Measurements from ENCODE around the gene GOLGB1.

GRCh38 chr3:121627211-121627610 lies 122.3 kb downstream of the GOLGB1 start:
- TF ChIP-seq CTCF (IDR thresholded peaks at IDR 0.05; ENCODE audit: poor library complexity): no peak
- no peak for TF ChIP-seq EZH2 (IDR thresholded peaks at IDR 0.05; ENCODE audit: borderline replicate concordance)
- no peak for TF ChIP-seq EZH2phosphoT487 (IDR thresholded peaks at IDR 0.05; ENCODE audit: low read depth, severe bottlenecking, unreplicated experiment)
